22Rv1 (cell line): ENCODE data around the gene ELOVL7.
"Not testable (repeated sequence)": the region's sequence is repeated elsewhere in the genome, so short reads cannot be mapped to it uniquely, and the experiment has no call there.

Experiments
- H3K27ac ChIP-seq: fragments of 450-650 bp; 2 replicates; pipeline ENCODE4 v1.5.1; 2017
- ZFX ChIP-seq: fragments of 450-650 bp; IDR thresholded peaks from 2 replicates; pipeline ENCODE4 v1.6.1; 2017; ENCODE audit warnings: antibody characterized with exemption, borderline replicate concordance
- TF ChIP-seq, protein P1 (sequence below): fragments of 450-650 bp; IDR thresholded peaks from 2 replicates; pipeline ENCODE4 v1.5.1; 2017; ENCODE audit warnings: mild to moderate bottlenecking

The ELOVL7 gene

DNA sequence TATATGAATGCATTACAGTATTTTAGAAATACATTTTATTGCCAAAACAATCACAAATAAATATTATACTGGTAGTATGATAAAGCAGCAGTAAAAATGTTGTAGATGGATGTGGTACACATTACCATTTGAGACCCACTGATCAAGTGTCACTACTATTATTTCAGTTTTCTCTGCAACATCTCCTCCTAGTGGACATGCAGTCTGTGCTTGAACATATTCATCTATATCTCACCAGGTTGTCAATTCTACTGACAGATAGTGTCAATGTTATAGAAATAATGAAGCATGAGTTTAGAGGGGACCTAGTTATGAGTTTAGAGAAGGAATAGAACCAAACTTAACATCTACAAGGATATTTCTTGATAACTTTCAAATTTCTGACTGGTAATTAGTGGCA, 39.2 kb upstream of the ELOVL7 start:
- TF ChIP-seq, protein P1, sequence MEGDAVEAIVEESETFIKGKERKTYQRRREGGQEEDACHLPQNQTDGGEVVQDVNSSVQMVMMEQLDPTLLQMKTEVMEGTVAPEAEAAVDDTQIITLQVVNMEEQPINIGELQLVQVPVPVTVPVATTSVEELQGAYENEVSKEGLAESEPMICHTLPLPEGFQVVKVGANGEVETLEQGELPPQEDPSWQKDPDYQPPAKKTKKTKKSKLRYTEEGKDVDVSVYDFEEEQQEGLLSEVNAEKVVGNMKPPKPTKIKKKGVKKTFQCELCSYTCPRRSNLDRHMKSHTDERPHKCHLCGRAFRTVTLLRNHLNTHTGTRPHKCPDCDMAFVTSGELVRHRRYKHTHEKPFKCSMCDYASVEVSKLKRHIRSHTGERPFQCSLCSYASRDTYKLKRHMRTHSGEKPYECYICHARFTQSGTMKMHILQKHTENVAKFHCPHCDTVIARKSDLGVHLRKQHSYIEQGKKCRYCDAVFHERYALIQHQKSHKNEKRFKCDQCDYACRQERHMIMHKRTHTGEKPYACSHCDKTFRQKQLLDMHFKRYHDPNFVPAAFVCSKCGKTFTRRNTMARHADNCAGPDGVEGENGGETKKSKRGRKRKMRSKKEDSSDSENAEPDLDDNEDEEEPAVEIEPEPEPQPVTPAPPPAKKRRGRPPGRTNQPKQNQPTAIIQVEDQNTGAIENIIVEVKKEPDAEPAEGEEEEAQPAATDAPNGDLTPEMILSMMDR, result peak; percentile 66
- no peak for TF ChIP-seq ZFX
- H3K27ac ChIP-seq, result no peak overlapping the region

DNA sequence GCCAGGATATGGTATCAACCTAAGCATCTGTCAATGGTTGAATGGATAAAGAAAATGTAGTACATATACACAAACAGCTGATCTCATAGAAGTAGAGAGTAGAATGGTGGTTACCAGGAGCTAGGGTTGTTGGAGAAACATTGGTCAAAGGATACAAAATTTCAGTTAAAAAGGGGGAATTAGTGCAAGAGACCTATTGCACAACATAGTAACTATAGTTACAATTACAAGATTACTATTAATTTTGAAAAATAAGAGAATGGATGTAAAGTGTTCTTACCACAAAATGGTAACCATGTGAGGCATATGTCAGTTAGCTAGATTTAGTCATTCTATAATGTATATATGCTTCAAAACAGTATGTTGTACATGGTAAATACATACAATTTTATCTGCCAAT, 28.8 kb upstream of the ELOVL7 start:
- TF ChIP-seq, protein P1, result no peak
- no peak for TF ChIP-seq ZFX
- no peak overlapping the region for H3K27ac ChIP-seq

DNA sequence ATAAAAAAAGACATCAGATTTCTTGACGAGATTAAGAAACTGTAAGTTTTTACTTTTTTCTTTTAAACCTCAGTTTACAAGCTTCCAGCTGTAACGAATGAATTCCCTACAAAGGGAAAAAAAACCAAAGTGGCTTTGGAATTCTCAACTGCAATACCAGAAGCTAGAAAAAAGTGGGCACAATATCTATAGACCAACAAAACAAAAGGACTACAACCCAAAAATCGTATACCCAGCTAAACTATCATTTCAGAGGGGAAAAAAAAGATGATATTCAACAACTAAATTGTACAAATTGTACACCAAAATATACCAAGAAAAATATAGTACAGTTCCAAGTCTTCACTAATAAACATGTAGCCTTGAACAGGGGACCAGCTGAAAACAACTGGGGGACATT, 26.8 kb upstream of the ELOVL7 start:
- TF ChIP-seq, protein P1, result no peak
- no peak for TF ChIP-seq ZFX
- H3K27ac ChIP-seq, result no peak overlapping the region

DNA sequence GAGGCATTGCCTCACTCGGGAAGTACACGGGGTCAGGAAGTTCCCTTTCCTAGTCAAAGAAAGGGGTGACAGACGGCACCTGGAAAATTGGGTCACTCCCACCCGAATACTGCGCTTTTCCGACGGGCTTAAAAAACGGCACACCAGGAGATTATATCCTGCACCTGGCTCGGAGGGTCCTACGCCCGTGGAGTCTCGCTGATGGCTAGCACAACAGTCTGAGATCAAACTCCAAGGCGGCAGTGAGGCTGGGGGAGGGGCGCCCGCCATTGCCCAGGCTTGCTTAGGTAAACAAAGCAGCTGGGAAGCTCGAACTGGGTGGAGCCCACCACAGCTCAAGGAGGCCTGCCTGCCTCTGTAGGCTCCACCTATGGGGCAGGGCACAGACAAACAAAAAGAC, 16.5 kb upstream of the ELOVL7 start:
- H3K27ac ChIP-seq, result not testable (repeated sequence)

DNA sequence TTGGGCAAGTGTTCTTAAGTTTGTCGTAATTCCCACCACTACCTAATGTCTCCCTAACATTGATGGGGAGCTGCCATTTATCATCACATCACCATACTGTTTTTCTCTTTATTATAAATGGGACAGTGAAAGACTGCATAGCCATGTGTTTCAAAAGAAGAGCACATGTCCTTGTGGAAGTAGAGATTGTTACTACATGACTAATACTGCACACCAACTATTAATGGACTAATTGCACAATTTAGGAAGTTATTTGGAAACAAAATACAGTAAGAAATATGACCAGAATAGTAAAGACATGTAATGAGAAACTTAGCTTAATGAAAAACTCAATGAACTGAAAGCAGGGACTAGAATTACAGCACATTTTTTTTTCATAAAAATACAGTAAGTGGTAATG, 12.0 kb upstream of the ELOVL7 start:
- TF ChIP-seq, protein P1, result no peak
- TF ChIP-seq ZFX, result no peak
- H3K27ac ChIP-seq, result no peak overlapping the region

DNA sequence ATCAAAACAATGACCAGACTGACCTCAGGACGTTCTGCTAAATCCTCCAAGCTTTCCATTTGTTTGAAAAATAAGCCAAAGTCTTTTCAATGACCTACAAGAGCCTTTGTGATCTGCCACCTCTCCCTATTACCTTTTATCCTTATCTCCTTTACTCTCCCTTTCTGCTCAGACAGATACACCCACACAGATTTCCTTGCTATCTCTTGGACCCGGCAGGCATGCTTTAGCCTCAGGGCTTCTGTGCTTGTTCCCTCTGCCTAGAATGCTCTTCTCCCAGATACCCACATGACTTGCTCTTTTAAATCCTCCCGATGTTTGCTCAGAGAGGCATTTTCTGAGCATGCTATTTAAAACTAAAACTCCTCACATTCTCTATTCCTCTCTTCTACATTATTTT, 8.9 kb upstream of the ELOVL7 start:
- no peak overlapping the region for H3K27ac ChIP-seq
- no peak for TF ChIP-seq ZFX
- TF ChIP-seq, protein P1, result no peak

DNA sequence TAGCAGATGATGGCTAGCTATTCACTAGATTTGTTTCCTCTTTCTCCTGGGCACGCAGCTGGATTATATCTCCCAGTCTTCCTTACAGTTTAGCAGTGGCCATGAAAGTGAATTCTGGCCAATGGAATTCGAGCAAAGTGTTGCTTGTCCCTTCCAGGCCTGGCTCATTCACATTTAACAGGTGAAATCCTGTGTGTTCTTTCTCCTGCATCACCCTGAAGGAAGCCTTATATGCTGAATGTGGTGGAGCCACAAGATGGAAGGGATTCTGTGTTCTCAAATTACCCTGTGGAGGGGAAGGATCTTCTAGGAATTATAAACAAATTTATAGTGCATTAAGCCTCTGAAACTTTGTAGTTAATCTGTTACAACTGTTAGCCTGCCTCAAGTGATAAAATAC, 8.2 kb upstream of the ELOVL7 start:
- no peak overlapping the region for H3K27ac ChIP-seq
- TF ChIP-seq, protein P1, result no peak
- TF ChIP-seq ZFX, result no peak

DNA sequence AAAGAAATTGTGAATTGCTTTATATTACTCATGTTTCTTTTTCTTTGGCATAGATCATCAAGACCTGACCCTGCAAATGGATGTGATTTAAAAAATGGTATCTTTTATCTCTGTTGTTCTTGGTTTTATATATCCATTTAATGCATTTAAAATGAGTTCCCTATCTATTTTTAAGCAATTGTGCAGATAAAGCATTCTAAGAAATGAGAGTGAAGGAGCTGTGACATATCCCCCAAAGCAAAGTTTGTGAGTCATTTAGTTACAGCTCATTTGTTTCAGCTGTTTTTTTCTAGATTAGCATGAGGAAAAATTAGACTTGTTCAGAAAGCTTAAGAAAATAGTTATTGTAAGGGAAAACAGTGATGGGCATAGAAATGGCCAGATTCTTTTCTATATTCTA, 7.6 kb upstream of the ELOVL7 start:
- H3K27ac ChIP-seq, result no peak overlapping the region
- TF ChIP-seq, protein P1, result no peak
- TF ChIP-seq ZFX, result no peak
